ENCODE results near the gene HRH1. TPM values are rescaled to one million over a fixed set of nuclear protein-coding genes. Genes with fewer than 3 reads are reported as not detected.

HRH1 gene
- total and polyA plus RNA-seq, 2 experiments from 2014 or later: not detected

DNA sequence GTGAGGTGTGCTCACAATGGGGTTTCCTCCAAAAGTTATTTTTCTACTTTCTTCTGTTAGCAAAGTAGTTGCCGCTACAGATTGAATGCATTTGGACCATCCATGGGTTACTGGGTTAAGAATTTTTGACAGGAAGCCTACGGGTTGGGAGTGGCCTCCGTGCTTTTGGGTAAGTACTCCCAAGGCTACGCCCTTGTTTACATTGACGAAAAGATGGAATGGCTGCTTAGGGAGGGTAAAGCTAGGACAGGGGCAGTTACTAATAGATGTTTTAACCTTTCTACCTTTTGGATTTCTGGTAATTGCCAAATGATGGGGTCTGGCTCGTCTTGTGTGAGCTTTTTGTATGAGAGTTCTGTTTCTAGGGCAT, 97.5 kb downstream of the HRH1 start:
- Histone ChIP-seq H3K36me3 (ENCODE audit: insufficient read depth) (no peaks in the 10 kb centered on the region), H4K20me1 (replicated peaks; ENCODE audit: insufficient read depth) (no peaks in the 10 kb centered on the region), H3K27me3 (ENCODE audit: insufficient read depth) (no peaks in the 10 kb centered on the region), H3K27ac (ENCODE audit: low read depth) (no peak overlapping the region), H3K4me1 (ENCODE audit: insufficient read depth) (no peaks in the 10 kb centered on the region), H3K4me3 (no peak overlapping the region), H2AFZ (no peak overlapping the region), H3K79me2 (replicated peaks; ENCODE audit: insufficient read depth) (no peaks in the 10 kb centered on the region), H3K9me2 (ENCODE audit: insufficient read depth) (peaks cover 4% of the 10 kb centered on the region; the same call in 1 of the 2 replicates), H3K4me2 (no peak overlapping the region), H3F3A (replicated peaks; ENCODE audit: low read depth) (no peaks in the 10 kb centered on the region)
- H3K27me3 Mint-ChIP-seq (ENCODE audit: insufficient read depth, low read depth, poor library complexity): no peaks in the 10 kb centered on the region
- no peaks in the 10 kb centered on the region for H3K4me1 Mint-ChIP-seq
- no peak overlapping the region for H3K27ac Mint-ChIP-seq
- H3K4me3 Mint-ChIP-seq: no peak overlapping the region
- H3K36me3 Mint-ChIP-seq (ENCODE audit: low read depth): no peaks in the 10 kb centered on the region
- peaks cover 6% of the 10 kb centered on the region; the same call in 1 of the 3 replicates for H3K9me3 Mint-ChIP-seq
- DNase-seq (ENCODE audit: low spot score) (no peak), ATAC-seq (no peak)
- TF ChIP-seq, protein P1, sequence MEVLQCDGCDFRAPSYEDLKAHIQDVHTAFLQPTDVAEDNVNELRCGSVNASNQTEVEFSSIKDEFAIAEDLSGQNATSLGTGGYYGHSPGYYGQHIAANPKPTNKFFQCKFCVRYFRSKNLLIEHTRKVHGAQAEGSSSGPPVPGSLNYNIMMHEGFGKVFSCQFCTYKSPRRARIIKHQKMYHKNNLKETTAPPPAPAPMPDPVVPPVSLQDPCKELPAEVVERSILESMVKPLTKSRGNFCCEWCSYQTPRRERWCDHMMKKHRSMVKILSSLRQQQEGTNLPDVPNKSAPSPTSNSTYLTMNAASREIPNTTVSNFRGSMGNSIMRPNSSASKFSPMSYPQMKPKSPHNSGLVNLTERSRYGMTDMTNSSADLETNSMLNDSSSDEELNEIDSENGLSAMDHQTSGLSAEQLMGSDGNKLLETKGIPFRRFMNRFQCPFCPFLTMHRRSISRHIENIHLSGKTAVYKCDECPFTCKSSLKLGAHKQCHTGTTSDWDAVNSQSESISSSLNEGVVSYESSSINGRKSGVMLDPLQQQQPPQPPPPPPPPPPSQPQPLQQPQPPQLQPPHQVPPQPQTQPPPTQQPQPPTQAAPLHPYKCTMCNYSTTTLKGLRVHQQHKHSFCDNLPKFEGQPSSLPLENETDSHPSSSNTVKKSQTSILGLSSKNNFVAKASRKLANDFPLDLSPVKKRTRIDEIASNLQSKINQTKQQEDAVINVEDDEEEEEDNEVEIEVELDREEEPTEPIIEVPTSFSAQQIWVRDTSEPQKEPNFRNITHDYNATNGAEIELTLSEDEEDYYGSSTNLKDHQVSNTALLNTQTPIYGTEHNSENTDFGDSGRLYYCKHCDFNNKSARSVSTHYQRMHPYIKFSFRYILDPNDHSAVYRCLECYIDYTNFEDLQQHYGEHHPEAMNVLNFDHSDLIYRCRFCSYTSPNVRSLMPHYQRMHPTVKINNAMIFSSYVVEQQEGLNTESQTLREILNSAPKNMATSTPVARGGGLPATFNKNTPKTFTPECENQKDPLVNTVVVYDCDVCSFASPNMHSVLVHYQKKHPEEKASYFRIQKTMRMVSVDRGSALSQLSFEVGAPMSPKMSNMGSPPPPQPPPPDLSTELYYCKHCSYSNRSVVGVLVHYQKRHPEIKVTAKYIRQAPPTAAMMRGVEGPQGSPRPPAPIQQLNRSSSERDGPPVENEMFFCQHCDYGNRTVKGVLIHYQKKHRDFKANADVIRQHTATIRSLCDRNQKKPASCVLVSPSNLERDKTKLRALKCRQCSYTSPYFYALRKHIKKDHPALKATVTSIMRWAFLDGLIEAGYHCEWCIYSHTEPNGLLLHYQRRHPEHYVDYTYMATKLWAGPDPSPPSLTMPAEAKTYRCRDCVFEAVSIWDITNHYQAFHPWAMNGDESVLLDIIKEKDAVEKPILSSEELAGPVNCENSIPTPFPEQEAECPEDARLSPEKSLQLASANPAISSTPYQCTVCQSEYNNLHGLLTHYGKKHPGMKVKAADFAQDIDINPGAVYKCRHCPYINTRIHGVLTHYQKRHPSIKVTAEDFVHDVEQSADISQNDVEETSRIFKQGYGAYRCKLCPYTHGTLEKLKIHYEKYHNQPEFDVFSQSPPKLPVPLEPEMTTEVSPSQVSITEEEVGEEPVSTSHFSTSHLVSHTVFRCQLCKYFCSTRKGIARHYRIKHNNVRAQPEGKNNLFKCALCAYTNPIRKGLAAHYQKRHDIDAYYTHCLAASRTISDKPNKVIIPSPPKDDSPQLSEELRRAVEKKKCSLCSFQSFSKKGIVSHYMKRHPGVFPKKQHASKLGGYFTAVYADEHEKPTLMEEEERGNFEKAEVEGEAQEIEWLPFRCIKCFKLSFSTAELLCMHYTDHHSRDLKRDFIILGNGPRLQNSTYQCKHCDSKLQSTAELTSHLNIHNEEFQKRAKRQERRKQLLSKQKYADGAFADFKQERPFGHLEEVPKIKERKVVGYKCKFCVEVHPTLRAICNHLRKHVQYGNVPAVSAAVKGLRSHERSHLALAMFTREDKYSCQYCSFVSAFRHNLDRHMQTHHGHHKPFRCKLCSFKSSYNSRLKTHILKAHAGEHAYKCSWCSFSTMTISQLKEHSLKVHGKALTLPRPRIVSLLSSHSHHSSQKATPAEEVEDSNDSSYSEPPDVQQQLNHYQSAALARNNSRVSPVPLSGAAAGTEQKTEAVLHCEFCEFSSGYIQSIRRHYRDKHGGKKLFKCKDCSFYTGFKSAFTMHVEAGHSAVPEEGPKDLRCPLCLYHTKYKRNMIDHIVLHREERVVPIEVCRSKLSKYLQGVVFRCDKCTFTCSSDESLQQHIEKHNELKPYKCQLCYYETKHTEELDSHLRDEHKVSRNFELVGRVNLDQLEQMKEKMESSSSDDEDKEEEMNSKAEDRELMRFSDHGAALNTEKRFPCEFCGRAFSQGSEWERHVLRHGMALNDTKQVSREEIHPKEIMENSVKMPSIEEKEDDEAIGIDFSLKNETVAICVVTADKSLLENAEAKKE (CRISPR knock-in tag; IDR thresholded peaks at IDR 0.05): no peak
- TF ChIP-seq JUNB (IDR thresholded peaks at IDR 0.05; ENCODE audit: unreplicated experiment) (no peak), POLR2AphosphoS5 (IDR thresholded peaks at IDR 0.05; ENCODE audit: low read depth) (no peak), ZNF114 (CRISPR knock-in tag; IDR thresholded peaks at IDR 0.05) (no peak), EZH2 (IDR thresholded peaks at IDR 0.05; ENCODE audit: low read depth, unreplicated experiment) (no peak), CREB1 (CRISPR knock-in tag; IDR thresholded peaks at IDR 0.05; ENCODE audit: low read depth) (no peak), NANOG (IDR thresholded peaks at IDR 0.05; ENCODE audit: borderline replicate concordance) (no peak), STAT1 (IDR thresholded peaks at IDR 0.05; ENCODE audit: unreplicated experiment) (no peak), EZH2phosphoT487 (IDR thresholded peaks at IDR 0.05; ENCODE audit: unreplicated experiment) (no peak), ZNF331 (CRISPR knock-in tag; IDR thresholded peaks at IDR 0.05; ENCODE audit: low read depth) (no peak)
- TF ChIP-seq, protein P2, sequence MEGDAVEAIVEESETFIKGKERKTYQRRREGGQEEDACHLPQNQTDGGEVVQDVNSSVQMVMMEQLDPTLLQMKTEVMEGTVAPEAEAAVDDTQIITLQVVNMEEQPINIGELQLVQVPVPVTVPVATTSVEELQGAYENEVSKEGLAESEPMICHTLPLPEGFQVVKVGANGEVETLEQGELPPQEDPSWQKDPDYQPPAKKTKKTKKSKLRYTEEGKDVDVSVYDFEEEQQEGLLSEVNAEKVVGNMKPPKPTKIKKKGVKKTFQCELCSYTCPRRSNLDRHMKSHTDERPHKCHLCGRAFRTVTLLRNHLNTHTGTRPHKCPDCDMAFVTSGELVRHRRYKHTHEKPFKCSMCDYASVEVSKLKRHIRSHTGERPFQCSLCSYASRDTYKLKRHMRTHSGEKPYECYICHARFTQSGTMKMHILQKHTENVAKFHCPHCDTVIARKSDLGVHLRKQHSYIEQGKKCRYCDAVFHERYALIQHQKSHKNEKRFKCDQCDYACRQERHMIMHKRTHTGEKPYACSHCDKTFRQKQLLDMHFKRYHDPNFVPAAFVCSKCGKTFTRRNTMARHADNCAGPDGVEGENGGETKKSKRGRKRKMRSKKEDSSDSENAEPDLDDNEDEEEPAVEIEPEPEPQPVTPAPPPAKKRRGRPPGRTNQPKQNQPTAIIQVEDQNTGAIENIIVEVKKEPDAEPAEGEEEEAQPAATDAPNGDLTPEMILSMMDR (conservative IDR thresholded peaks at IDR 0.05; ENCODE audit: low read depth in 2 of 2): no peak
- TF ChIP-seq, protein P3, sequence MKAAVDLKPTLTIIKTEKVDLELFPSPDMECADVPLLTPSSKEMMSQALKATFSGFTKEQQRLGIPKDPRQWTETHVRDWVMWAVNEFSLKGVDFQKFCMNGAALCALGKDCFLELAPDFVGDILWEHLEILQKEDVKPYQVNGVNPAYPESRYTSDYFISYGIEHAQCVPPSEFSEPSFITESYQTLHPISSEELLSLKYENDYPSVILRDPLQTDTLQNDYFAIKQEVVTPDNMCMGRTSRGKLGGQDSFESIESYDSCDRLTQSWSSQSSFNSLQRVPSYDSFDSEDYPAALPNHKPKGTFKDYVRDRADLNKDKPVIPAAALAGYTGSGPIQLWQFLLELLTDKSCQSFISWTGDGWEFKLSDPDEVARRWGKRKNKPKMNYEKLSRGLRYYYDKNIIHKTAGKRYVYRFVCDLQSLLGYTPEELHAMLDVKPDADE (IDR thresholded peaks at IDR 0.05): no peak
- TF ChIP-seq, protein P4, sequence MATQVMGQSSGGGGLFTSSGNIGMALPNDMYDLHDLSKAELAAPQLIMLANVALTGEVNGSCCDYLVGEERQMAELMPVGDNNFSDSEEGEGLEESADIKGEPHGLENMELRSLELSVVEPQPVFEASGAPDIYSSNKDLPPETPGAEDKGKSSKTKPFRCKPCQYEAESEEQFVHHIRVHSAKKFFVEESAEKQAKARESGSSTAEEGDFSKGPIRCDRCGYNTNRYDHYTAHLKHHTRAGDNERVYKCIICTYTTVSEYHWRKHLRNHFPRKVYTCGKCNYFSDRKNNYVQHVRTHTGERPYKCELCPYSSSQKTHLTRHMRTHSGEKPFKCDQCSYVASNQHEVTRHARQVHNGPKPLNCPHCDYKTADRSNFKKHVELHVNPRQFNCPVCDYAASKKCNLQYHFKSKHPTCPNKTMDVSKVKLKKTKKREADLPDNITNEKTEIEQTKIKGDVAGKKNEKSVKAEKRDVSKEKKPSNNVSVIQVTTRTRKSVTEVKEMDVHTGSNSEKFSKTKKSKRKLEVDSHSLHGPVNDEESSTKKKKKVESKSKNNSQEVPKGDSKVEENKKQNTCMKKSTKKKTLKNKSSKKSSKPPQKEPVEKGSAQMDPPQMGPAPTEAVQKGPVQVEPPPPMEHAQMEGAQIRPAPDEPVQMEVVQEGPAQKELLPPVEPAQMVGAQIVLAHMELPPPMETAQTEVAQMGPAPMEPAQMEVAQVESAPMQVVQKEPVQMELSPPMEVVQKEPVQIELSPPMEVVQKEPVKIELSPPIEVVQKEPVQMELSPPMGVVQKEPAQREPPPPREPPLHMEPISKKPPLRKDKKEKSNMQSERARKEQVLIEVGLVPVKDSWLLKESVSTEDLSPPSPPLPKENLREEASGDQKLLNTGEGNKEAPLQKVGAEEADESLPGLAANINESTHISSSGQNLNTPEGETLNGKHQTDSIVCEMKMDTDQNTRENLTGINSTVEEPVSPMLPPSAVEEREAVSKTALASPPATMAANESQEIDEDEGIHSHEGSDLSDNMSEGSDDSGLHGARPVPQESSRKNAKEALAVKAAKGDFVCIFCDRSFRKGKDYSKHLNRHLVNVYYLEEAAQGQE (IDR thresholded peaks at IDR 0.05; ENCODE audit: unreplicated experiment): no peak
